HG02938 (cell line): ENCODE results near the gene SLC25A51.
"Not testable (repeated sequence)": the region's sequence is repeated elsewhere in the genome, so short reads cannot be mapped to it uniquely, and the experiment has no call there.

Experiments
- ATAC-seq: cut with Tn5 transposase; IDR thresholded peaks from one replicate; pipeline ENCODE4 v1.9.1; 2021; ENCODE audit warnings: mild to moderate bottlenecking, moderate library complexity; ENCODE audit not compliant: unreplicated experiment

SLC25A51 gene

GRCh38 chr9:37908283-37908682 is 4.4 kb upstream of the SLC25A51 start:
- ATAC-seq = no peak

- no peak for ATAC-seq
Measured at GRCh38 chr9:37906312-37907239, 2.6 kb upstream of the SLC25A51 start.

- ATAC-seq = no peak
Measured at GRCh38 chr9:37905776-37906175, 1.8 kb upstream of the SLC25A51 start.

GRCh38 chr9:37905131-37905505 is 1.2 kb upstream of the SLC25A51 start:
- no peak for ATAC-seq

- no peak for ATAC-seq
Measured at GRCh38 chr9:37904445-37905130, 661 bp upstream of the SLC25A51 start.

- ATAC-seq = no peak
Measured at GRCh38 chr9:37902796-37903646, 906 bp downstream of the SLC25A51 start.

- no peak for ATAC-seq
Measured at GRCh38 chr9:37902131-37902530, 1.8 kb downstream of the SLC25A51 start.

GRCh38 chr9:37899041-37899440 is 4.9 kb downstream of the SLC25A51 start:
- no peak for ATAC-seq

GRCh38 chr9:37897665-37898064 is 6.3 kb downstream of the SLC25A51 start:
- no peak for ATAC-seq

GRCh38 chr9:37892063-37892462 is 11.9 kb downstream of the SLC25A51 start:
- ATAC-seq = no peak

- not testable (repeated sequence) for ATAC-seq
Measured at GRCh38 chr9:37891042-37891441, 12.9 kb downstream of the SLC25A51 start.

GRCh38 chr9:37889536-37889935 is 14.4 kb downstream of the SLC25A51 start:
- no peak for ATAC-seq

GRCh38 chr9:37887977-37888583 is 15.8 kb downstream of the SLC25A51 start:
- not testable (repeated sequence) for ATAC-seq

GRCh38 chr9:37880916-37881479 is 22.9 kb downstream of the SLC25A51 start:
- no peak for ATAC-seq

GRCh38 chr9:37876376-37876775 is 27.6 kb downstream of the SLC25A51 start:
- ATAC-seq = no peak

- ATAC-seq = no peak
Measured at GRCh38 chr9:37873955-37874354, 30.0 kb downstream of the SLC25A51 start.

GRCh38 chr9:37870799-37871176 is 33.1 kb downstream of the SLC25A51 start:
- no peak for ATAC-seq

GRCh38 chr9:37870081-37870798 is 33.7 kb downstream of the SLC25A51 start:
- no peak for ATAC-seq

- no peak for ATAC-seq
Measured at GRCh38 chr9:37862530-37862929, 41.4 kb downstream of the SLC25A51 start.

GRCh38 chr9:37859043-37859442 is 44.9 kb downstream of the SLC25A51 start:
- no peak for ATAC-seq
